GM19467 (cell line): ENCODE data around the gene COX11.

Experiments used
- ATAC-seq: cut with Tn5 transposase; IDR thresholded peaks from one replicate; pipeline ENCODE4 v1.9.1; 2021; ENCODE audit warnings: mild to moderate bottlenecking, moderate library complexity; ENCODE audit not compliant: unreplicated experiment

The COX11 gene

GRCh38 chr17:54968262-54968987 lies at the start of gene COX11, which contains the start of gene STXBP4:
COX11 (minus strand) TSS chr17:54968654; CDS start chr17:54968646, 8 bp downstream.
STXBP4 (plus strand) TSS chr17:54968765; CDS start chr17:54986220, 17,455 bp downstream.
- peak; percentile 87 for ATAC-seq

- ATAC-seq, result no peak
These were observed 37.1 kb upstream of the COX11 start for GRCh38 chr17:55005520-55005919.

GRCh38 chr17:55004484-55004883 lies 36.0 kb upstream of the COX11 start:
- ATAC-seq, result no peak

- ATAC-seq, result no peak
These were observed 34.0 kb upstream of the COX11 start for GRCh38 chr17:55002458-55002857.

GRCh38 chr17:54996441-54996840 lies 28.0 kb upstream of the COX11 start:
- no peak for ATAC-seq

- ATAC-seq, result peak; percentile 67
These were observed 24.6 kb upstream of the COX11 start for GRCh38 chr17:54992797-54993639.

- ATAC-seq, result no peak
These were observed 23.1 kb upstream of the COX11 start for GRCh38 chr17:54991567-54991966.

- no peak for ATAC-seq
These were observed 21.7 kb upstream of the COX11 start for GRCh38 chr17:54990118-54990517.

GRCh38 chr17:54985476-54985875 lies 17.0 kb upstream of the COX11 start:
- no peak for ATAC-seq

GRCh38 chr17:54983260-54983659 lies 14.8 kb upstream of the COX11 start:
- ATAC-seq, result no peak

GRCh38 chr17:54982399-54982798 lies 13.9 kb upstream of the COX11 start:
- no peak for ATAC-seq

- ATAC-seq, result no peak
These were observed 11.9 kb upstream of the COX11 start for GRCh38 chr17:54980375-54980774.

GRCh38 chr17:54979657-54980056 lies 11.2 kb upstream of the COX11 start:
- ATAC-seq, result no peak

- ATAC-seq, result no peak
These were observed 9.3 kb upstream of the COX11 start for GRCh38 chr17:54977744-54978143.

- ATAC-seq, result no peak
These were observed 7.9 kb upstream of the COX11 start for GRCh38 chr17:54976316-54976715.

- ATAC-seq, result no peak
These were observed 6.3 kb upstream of the COX11 start for GRCh38 chr17:54974759-54975158.

GRCh38 chr17:54972406-54973138 lies 4.1 kb upstream of the COX11 start:
- ATAC-seq, result no peak

- no peak for ATAC-seq
These were observed 3.4 kb upstream of the COX11 start for GRCh38 chr17:54971901-54972300.

GRCh38 chr17:54971147-54971546 lies 2.7 kb upstream of the COX11 start:
- ATAC-seq, result no peak

- no peak for ATAC-seq
These were observed 1.5 kb upstream of the COX11 start for GRCh38 chr17:54969658-54970572.
